Caco-2 (cell line): ENCODE data around the gene SMG9. TPM values are rescaled to one million over a fixed set of nuclear protein-coding genes. Genes with fewer than 3 reads are reported as not detected.

Experiments
- BruUV-seq: library from RNA; stranded (reverse); fragments of 400-500 nt; replicated peaks from 2 replicates; lab custom pipeline; 2021; lab: Mats Ljungman, UMichigan
- CTCF ChIA-PET: fragments of 300-600 bp; sonication (Branson Sonifier 250); formaldehyde crosslinking; loops from one replicate; lab custom pipeline; 2022; ENCODE audit warnings: antibody characterized with exemption; lab: Charles Lee
- POLR2A ChIA-PET: fragments of 300-600 bp; sonication (Branson Sonifier 250); formaldehyde crosslinking; loops from one replicate; lab custom pipeline; 2022; ENCODE audit warnings: antibody characterized with exemption; lab: Charles Lee
- DNase-seq, 2 experiments: peaks; one replicate each; pipeline versions ENCODE4 v3.0.0 to v3.0.0-alpha.2; 2020 to 2022
- H3K27me3 ChIP-seq: replicated peaks from 2 replicates; pipeline ENCODE4 v1.6.0; 2011; ENCODE audit warnings: low read length; ENCODE audit not compliant: control insufficient read depth, insufficient read depth
- H3K36me3 ChIP-seq: 2 replicates; pipeline ENCODE4 v1.5.1; 2011; ENCODE audit warnings: low read length; ENCODE audit not compliant: control insufficient read depth, insufficient read depth
- H3K4me1 ChIP-seq: fragments of 250-450 bp; sonication (Bioruptor Pico); 2 replicates; pipeline ENCODE4 v1.5.1; 2020; ENCODE audit warnings: mild to moderate bottlenecking
- H3K4me3 ChIP-seq: 2 replicates; pipeline ENCODE4 v1.5.1; 2011; ENCODE audit warnings: low read depth, mild to moderate bottlenecking, control low read depth, low read length
- H3K9me3 ChIP-seq: fragments of 250-450 bp; sonication (Bioruptor Pico); 2 replicates; pipeline ENCODE4 v1.5.1; 2020; ENCODE audit warnings: mild to moderate bottlenecking, moderate library complexity
- H3K27ac Mint-ChIP-seq: one replicate; pipeline ENCODE4 v1.8.0; 2022; ENCODE audit warnings: mixed read lengths; ENCODE audit not compliant: unreplicated experiment
- H3K27me3 Mint-ChIP-seq: one replicate; pipeline ENCODE4 v1.8.0; 2022; ENCODE audit warnings: mixed read lengths; ENCODE audit not compliant: insufficient read depth, unreplicated experiment
- H3K36me3 Mint-ChIP-seq: one replicate; pipeline ENCODE4 v1.8.0; 2022; ENCODE audit warnings: mild to moderate bottlenecking, mixed read lengths; ENCODE audit not compliant: insufficient read depth, unreplicated experiment
- H3K4me1 Mint-ChIP-seq: one replicate; pipeline ENCODE4 v1.8.0; 2022; ENCODE audit warnings: low read depth, mixed read lengths; ENCODE audit not compliant: unreplicated experiment
- H3K4me3 Mint-ChIP-seq: one replicate; pipeline ENCODE4 v1.8.0; 2022; ENCODE audit warnings: mild to moderate bottlenecking, moderate library complexity, mixed read lengths; ENCODE audit not compliant: unreplicated experiment
- H3K9me3 Mint-ChIP-seq: one replicate; pipeline ENCODE4 v1.8.0; 2022; ENCODE audit warnings: mixed read lengths; ENCODE audit not compliant: unreplicated experiment
- CTCF ChIP-seq, 2 experiments: fragments of 200-600 bp in 1 of 2; IDR thresholded peaks; 1 replicate in 1 of 2; 2 replicates in 1 of 2; pipeline versions ENCODE4 v1.5.1 to v1.8.0; 2011 to 2022; ENCODE audit warnings: antibody characterized with exemption in 1 of 2, control low read depth in 1 of 2, inconsistent platforms in 1 of 2, low read depth in 1 of 2, low read length in 1 of 2, mild to moderate bottlenecking in 1 of 2, moderate library complexity in 1 of 2; ENCODE audit not compliant: insufficient read depth in 1 of 2, severe bottlenecking in 1 of 2, unreplicated experiment in 1 of 2
- intact Hi-C: fragments of 100-400 bp; cut with micrococcal nuclease; formaldehyde crosslinking; loops from one replicate; pipeline ENCODE4 v1.10.0; 2022; ENCODE audit not compliant: unreplicated experiment
- total RNA-seq: library from RNA; stranded (reverse); gene quantifications from 2 replicates; pipeline ENCODE4 v1.2.3, GENCODE V29; 2022

SMG9 gene
- total RNA-seq, 1 experiment from 2014 or later = 87.6 TPM

GRCh38 chr19:43697295-43697694, 57.5 kb downstream of the SMG9 start:
- H3K27ac Mint-ChIP-seq = no peak overlapping the region

GRCh38 chr19:43695985-43696704, 58.6 kb downstream of the SMG9 start:
- Histone ChIP-seq H3K9me3 (peaks cover 18% of the 10 kb centered on the region), H3K4me1 (no peaks in the 10 kb centered on the region), H3K36me3 (no peaks in the 10 kb centered on the region), H3K4me3 (no peak overlapping the region), H3K27me3 (no peaks in the 10 kb centered on the region)
- intact Hi-C loops = no loop called here
- Mint-ChIP-seq H3K36me3 (no peaks in the 10 kb centered on the region), H3K27ac (no peak overlapping the region), H3K4me1 (no peaks in the 10 kb centered on the region), H3K9me3 (peaks cover 19% of the 10 kb centered on the region), H3K27me3 (no peaks in the 10 kb centered on the region), H3K4me3 (no peak overlapping the region)
- CTCF ChIA-PET = no interaction called here
- no peak for DNase-seq
- POLR2A ChIA-PET = no interaction called here
- no peak for TF ChIP-seq CTCF (IDR thresholded peaks at IDR 0.05; ENCODE audit: insufficient read depth in 1 of 2, low read depth in 1 of 2, low read length in 1 of 2, severe bottlenecking in 1 of 2, unreplicated experiment in 1 of 2)
- no TSS peak for BruUV-seq

More at GRCh38 chr19:43697295-43697694, 57.5 kb downstream of the SMG9 start:
- no peaks in the 10 kb centered on the region for H3K36me3 Mint-ChIP-seq
- POLR2A ChIA-PET = no interaction called here
- Histone ChIP-seq H3K4me3 (no peak overlapping the region), H3K4me1 (no peaks in the 10 kb centered on the region), H3K27me3 (no peaks in the 10 kb centered on the region), H3K9me3 (peaks cover 6% of the 10 kb centered on the region; the same call in 1 of the 2 replicates), H3K36me3 (no peaks in the 10 kb centered on the region)
- H3K4me3 Mint-ChIP-seq = no peak overlapping the region
- H3K9me3 Mint-ChIP-seq = peaks cover 11% of the 10 kb centered on the region
- DNase-seq = no peak
- BruUV-seq = no TSS peak
- CTCF ChIA-PET = interaction anchor here (0.6 kb wide), 1 partner anchor 25 kb away, joined by 4 read pairs; no protein-coding TSS in a partner anchor
- H3K27me3 Mint-ChIP-seq = no peaks in the 10 kb centered on the region
- intact Hi-C loops = no loop called here
- H3K4me1 Mint-ChIP-seq = no peaks in the 10 kb centered on the region
- TF ChIP-seq CTCF (IDR thresholded peaks at IDR 0.05; ENCODE audit: insufficient read depth in 1 of 2, low read depth in 1 of 2, low read length in 1 of 2, severe bottlenecking in 1 of 2, unreplicated experiment in 1 of 2) = no peak

- no peaks in the 10 kb centered on the region for H3K36me3 ChIP-seq
- H3K4me3 ChIP-seq = no peak overlapping the region
- no peaks in the 10 kb centered on the region for H3K27me3 ChIP-seq
- H3K27me3 Mint-ChIP-seq = no peaks in the 10 kb centered on the region
- H3K9me3 Mint-ChIP-seq = peaks cover 19% of the 10 kb centered on the region
- no peaks in the 10 kb centered on the region for H3K4me1 Mint-ChIP-seq
- H3K27ac Mint-ChIP-seq = no peak overlapping the region
- no peaks in the 10 kb centered on the region for H3K4me1 ChIP-seq
- no TSS peak for BruUV-seq
- intact Hi-C loops = no loop called here
- no peak overlapping the region for H3K4me3 Mint-ChIP-seq
- no peak for DNase-seq
- TF ChIP-seq CTCF (IDR thresholded peaks at IDR 0.05; ENCODE audit: insufficient read depth in 1 of 2, low read depth in 1 of 2, low read length in 1 of 2, severe bottlenecking in 1 of 2, unreplicated experiment in 1 of 2) = no peak
- ChIA-PET POLR2A (no interaction called here), CTCF (no interaction called here)
- peaks cover 23% of the 10 kb centered on the region for H3K9me3 ChIP-seq
- H3K36me3 Mint-ChIP-seq = no peaks in the 10 kb centered on the region
These were observed 60.2 kb downstream of the SMG9 start for GRCh38 chr19:43694553-43694952.
